BE2C (cell line): ENCODE measurements around the gene HAUS2.
"Not testable (repeated sequence)": the region's sequence is repeated elsewhere in the genome, so short reads cannot be mapped to it uniquely, and the experiment has no call there.

Experiments used
- DNase-seq: peaks from one replicate; pipeline ENCODE4 v3.0.0-alpha.2; 2020
- H3K27me3 ChIP-seq: fragments of 250-450 bp; sonication (Bioruptor Pico); 2 replicates; pipeline ENCODE4 v1.5.1; 2020; ENCODE audit warnings: mild to moderate bottlenecking
- H3K36me3 ChIP-seq: fragments of 250-450 bp; sonication (Bioruptor Pico); 2 replicates; pipeline ENCODE4 v1.5.1; 2020; ENCODE audit warnings: mild to moderate bottlenecking
- H3K4me1 ChIP-seq: fragments of 250-450 bp; sonication (Bioruptor Pico); 2 replicates; pipeline ENCODE4 v1.5.1; 2020
- H3K4me3 ChIP-seq: 2 replicates; pipeline ENCODE4 v1.5.1; 2011; ENCODE audit warnings: low read depth, low read length
- H3K9me3 ChIP-seq: fragments of 250-450 bp; sonication (Bioruptor Pico); 2 replicates; pipeline ENCODE4 v1.5.1; 2020
- TF ChIP-seq, protein P1 (sequence below): IDR thresholded peaks from 2 replicates; pipeline ENCODE4 v1.5.1; 2012; ENCODE audit warnings: mild to moderate bottlenecking, low read depth, low read length

Gene HAUS2

DNA sequence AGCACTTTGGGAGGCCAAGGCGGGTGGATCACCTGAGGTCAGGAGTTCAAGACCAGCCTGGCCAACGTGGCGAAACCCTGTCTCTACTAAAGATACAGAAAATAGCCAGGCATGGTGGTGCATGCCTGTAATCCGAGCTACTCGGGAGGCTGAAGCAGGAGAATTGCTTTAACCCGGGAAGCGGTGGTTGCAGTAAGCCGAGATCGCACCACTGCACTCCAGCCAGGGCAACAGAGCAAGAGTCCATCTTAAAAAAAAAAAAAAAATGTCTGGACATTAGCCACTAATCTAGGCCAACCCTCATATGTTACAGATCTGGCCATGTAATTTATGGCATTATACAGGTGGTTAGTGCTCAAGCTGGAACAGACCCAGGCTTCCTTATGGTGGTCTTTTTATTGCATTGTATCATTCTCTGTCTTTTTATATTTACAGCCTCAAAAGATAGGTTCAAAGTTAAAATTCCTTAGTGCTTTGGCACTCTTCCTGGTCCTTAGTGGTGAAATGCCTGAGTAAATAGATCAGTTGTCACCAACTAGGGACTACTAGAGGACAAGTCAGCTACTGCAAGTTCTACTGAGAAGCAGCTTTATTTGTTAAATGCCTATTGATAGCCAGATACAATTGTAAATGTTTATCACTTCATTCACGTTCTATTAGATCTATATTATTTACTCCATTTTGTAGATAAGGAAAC is 42.7 kb downstream of the HAUS2 start:
- Histone ChIP-seq H3K36me3 (peaks cover 3% of the 10 kb centered on the region), H3K4me1 (peaks cover 5% of the 10 kb centered on the region; the same call in 1 of the 2 replicates), H3K9me3 (no peaks in the 10 kb centered on the region), H3K4me3 (no peak overlapping the region), H3K27me3 (no peaks in the 10 kb centered on the region)
- no peak for DNase-seq
- TF ChIP-seq, protein P1, sequence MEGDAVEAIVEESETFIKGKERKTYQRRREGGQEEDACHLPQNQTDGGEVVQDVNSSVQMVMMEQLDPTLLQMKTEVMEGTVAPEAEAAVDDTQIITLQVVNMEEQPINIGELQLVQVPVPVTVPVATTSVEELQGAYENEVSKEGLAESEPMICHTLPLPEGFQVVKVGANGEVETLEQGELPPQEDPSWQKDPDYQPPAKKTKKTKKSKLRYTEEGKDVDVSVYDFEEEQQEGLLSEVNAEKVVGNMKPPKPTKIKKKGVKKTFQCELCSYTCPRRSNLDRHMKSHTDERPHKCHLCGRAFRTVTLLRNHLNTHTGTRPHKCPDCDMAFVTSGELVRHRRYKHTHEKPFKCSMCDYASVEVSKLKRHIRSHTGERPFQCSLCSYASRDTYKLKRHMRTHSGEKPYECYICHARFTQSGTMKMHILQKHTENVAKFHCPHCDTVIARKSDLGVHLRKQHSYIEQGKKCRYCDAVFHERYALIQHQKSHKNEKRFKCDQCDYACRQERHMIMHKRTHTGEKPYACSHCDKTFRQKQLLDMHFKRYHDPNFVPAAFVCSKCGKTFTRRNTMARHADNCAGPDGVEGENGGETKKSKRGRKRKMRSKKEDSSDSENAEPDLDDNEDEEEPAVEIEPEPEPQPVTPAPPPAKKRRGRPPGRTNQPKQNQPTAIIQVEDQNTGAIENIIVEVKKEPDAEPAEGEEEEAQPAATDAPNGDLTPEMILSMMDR, result peak; percentile 36

DNA sequence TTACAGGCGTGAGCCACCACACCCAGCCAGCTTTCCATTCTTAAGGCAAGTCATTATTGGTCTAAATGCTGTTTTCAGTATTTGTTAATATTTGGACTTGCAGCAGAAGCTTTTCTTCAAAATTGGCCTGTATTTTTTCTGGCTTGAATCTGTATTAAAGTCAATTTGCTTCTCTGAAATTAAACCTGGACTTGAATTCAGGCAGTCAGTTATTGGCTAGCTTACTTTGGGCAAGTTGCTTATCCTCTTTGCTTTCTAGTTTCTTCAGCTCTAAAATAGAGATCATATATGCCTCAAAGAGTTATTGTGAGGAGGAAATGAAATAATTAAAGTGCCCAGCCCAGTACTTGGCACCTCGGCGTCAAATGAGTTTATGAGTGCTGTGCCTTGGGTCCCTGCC is 44.1 kb downstream of the HAUS2 start:
- H3K4me1 ChIP-seq, result peaks cover 5% of the 10 kb centered on the region; the same call in 1 of the 2 replicates
- peaks cover 3% of the 10 kb centered on the region for H3K36me3 ChIP-seq
- no peak for DNase-seq
- TF ChIP-seq, protein P1, result no peak
- no peak overlapping the region for H3K4me3 ChIP-seq
- H3K9me3 ChIP-seq, result no peaks in the 10 kb centered on the region
- H3K27me3 ChIP-seq, result no peaks in the 10 kb centered on the region

DNA sequence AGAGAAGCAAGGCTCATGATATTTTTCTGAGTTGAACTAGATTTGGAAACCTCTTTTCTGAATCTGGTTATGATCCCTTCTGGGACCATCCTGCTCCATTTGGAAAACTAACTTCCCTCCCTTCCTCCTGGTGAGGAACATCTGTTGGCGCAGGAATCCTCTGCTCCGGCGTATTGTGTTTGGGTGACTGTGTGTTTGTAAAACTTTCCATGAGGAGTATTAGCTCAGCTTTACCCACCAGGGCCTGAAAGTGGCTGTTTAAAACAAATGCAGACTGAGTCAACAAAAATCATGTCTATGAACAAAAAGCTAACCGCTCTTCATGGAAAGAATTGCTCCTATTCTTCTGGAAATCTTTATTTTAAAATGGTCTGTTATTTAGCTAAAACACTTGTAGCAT is 44.5 kb downstream of the HAUS2 start:
- no peak overlapping the region for H3K4me3 ChIP-seq
- TF ChIP-seq, protein P1, result no peak
- H3K27me3 ChIP-seq, result no peaks in the 10 kb centered on the region
- no peaks in the 10 kb centered on the region for H3K9me3 ChIP-seq
- DNase-seq, result no peak
- H3K36me3 ChIP-seq, result peaks cover 3% of the 10 kb centered on the region
- H3K4me1 ChIP-seq, result peaks cover 5% of the 10 kb centered on the region; the same call in 1 of the 2 replicates

DNA sequence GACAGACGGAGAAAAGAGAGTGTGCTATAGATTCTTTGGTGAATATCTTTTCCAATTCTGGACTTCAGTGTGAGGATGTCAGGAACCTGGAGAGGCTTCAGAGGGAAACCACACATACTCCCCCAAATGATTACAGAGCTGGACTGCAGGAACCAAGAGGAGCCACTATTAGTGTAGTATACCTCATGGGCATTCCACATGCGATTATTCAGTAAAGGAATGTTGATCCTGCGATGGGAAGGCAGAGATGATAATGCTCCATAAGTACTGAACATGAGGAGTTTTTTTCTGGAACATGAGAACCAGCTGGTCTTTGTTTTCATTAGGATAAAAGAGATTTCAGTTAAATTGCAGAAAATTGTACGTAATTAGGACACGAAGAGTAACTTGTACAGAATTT is 45.5 kb downstream of the HAUS2 start:
- TF ChIP-seq, protein P1, result no peak
- peaks cover 5% of the 10 kb centered on the region; the same call in 1 of the 2 replicates for H3K4me1 ChIP-seq
- peaks cover 3% of the 10 kb centered on the region for H3K36me3 ChIP-seq
- H3K9me3 ChIP-seq, result no peaks in the 10 kb centered on the region
- no peak overlapping the region for H3K4me3 ChIP-seq
- no peak for DNase-seq
- H3K27me3 ChIP-seq, result no peaks in the 10 kb centered on the region

DNA sequence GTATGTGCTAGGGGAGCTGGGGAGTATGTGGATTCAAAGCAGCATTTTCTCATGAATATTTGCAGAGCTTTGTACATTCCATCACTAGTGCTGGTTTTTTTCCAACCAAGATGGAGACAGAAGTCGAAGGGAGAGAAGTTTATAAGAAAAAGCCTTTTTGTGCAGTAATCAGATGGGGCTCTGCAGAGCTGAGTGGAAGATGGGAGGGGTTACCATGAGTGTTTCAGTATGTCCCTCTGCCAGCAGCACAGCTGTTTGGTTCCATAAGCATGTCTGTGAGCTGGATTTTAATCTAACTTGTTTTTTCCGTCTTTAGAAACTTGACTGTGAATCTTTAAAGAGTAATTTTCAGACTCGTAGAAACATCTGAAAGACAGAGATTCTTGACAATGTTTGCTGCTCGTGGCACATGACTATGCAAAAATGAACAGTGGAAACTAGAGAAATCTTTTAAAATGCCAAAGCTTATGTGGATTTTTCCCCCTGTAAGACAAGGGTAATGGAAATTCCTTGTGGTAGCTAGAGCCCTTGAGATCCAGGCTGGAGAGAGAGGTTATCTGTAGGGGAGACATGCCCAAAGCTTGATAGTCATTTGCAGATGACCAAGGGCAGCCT is 47.1 kb downstream of the HAUS2 start:
- no peak for DNase-seq
- Histone ChIP-seq H3K9me3 (no peaks in the 10 kb centered on the region), H3K4me1 (peaks cover 5% of the 10 kb centered on the region; the same call in 1 of the 2 replicates), H3K4me3 (no peak overlapping the region), H3K36me3 (peaks cover 10% of the 10 kb centered on the region), H3K27me3 (no peaks in the 10 kb centered on the region)
- TF ChIP-seq, protein P1, result no peak

DNA sequence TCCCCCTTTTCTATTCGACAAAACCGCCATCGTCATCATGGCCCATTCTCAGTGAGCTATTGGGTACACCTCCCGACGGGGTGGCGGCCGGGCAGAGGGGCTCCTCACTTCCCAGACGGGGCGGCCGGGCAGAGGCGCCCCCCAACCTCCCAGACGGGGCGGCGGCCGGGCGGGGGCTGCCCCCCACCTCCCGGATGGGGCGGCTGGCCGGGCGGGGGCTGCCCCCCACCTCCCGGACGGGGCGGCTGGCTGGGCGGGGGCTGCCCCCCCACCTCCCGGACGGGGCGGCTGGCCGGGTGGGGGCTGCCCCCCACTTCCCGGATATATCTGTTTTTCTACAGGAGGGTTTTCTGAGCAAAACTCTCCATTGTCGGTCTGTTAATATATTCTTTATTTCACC is 52.7 kb downstream of the HAUS2 start:
- not testable (repeated sequence) for DNase-seq, H3K27me3 ChIP-seq, H3K36me3 ChIP-seq, H3K4me3 ChIP-seq, H3K4me1 ChIP-seq, H3K9me3 ChIP-seq
